Activated CD4-positive, alpha-beta T cell treated with anti-CD3 and anti-CD28 coated beads, Interleukin-2, amount 50 U/mL, for 16 hours (primary cell): Measurements from ENCODE around the gene FAM200A.

ENCODE experiments used
- DNase-seq: peaks from one replicate; pipeline ENCODE4 v3.0.0-alpha.2; 2020

The FAM200A gene

GRCh38 chr7:99499721-99500636, 51.9 kb downstream of the FAM200A start, which contains the start of gene ZNF394:
Gene ZNF394, minus strand, starts transcription at chr7:99500281. Its CDS starts 188 bp downstream, at chr7:99500093.
- DNase-seq: peak; percentile 93

GRCh38 chr7:99499371-99499720, 52.6 kb downstream of the FAM200A start:
- peak; percentile 41 for DNase-seq

- DNase-seq: no peak
Measured at GRCh38 chr7:99498546-99498944, 53.4 kb downstream of the FAM200A start.

- no peak for DNase-seq
Measured at GRCh38 chr7:99497766-99498545, 54.0 kb downstream of the FAM200A start.
